Transverse colon (tissue), 4 donors: ENCODE data around the gene ARMH2. TPM values are rescaled to one million over a fixed set of nuclear protein-coding genes. Genes with fewer than 3 reads are reported as not detected.

ENCODE experiments used
- DNase-seq: peaks from one replicate; pipeline ENCODE4 v3.0.0-alpha.2; 2019
- H3K27ac ChIP-seq, 4 donors: fragments of 200-600 bp; sonication (generic); 2 replicates each; pipeline ENCODE4 v1.5.1; 2016 to 2018; ENCODE audit warnings: inconsistent platforms in 4 of 4
- H3K27me3 ChIP-seq: fragments of 200-600 bp; sonication (generic); 2 replicates; pipeline ENCODE4 v1.5.1; 2017; ENCODE audit warnings: inconsistent platforms
- H3K36me3 ChIP-seq, 4 donors: fragments of 200-600 bp; sonication (generic); 2 replicates each; pipeline ENCODE4 v1.5.1; 2017 to 2019; ENCODE audit warnings: inconsistent platforms in 4 of 4
- H3K4me1 ChIP-seq, 4 donors: fragments of 200-600 bp; sonication (generic); 2 replicates each; pipeline ENCODE4 v1.5.1; 2017 to 2020; ENCODE audit warnings: inconsistent platforms in 4 of 4
- H3K4me3 ChIP-seq, 4 donors: fragments of 200-600 bp; sonication (generic); 1 replicate in 1 of 4; 2 replicates in 3 of 4; pipeline versions ENCODE4 v1.5.1 to v1.6.1; 2017 to 2019; ENCODE audit warnings: inconsistent platforms in 4 of 4
- H3K9me3 ChIP-seq, 2 donors: fragments of 200-600 bp; sonication (generic); 2 replicates each; pipeline ENCODE4 v1.5.1; 2017 to 2019; ENCODE audit warnings: inconsistent platforms in 2 of 2
- EP300 ChIP-seq: sonication (generic); formaldehyde crosslinking; IDR thresholded peaks from one replicate; pipeline ENCODE4 v1.6.1; 2017; ENCODE audit warnings: antibody characterized with exemption, low read depth
- POLR2A ChIP-seq: fragments of 450-650 bp; IDR thresholded peaks from one replicate; pipeline ENCODE4 v1.6.1; 2016; ENCODE audit warnings: antibody characterized with exemption, mild to moderate bottlenecking, moderate library complexity
- POLR2AphosphoS5 ChIP-seq, 3 donors: sonication (generic); formaldehyde crosslinking; IDR thresholded peaks; one replicate each; pipeline ENCODE4 v1.6.1; 2016; ENCODE audit warnings: antibody characterized with exemption in 3 of 3
- WGBS, 2 donors: methylation state at CpG; one replicate each; pipeline ENCODE4 v1.1.5; 2018; ENCODE audit warnings: low coverage in 1 of 2; 5-methylcytosine and 5-hydroxymethylcytosine counted together
- in situ Hi-C, 4 donors: fragments of 200-750 bp; cut with MboI; loops; one replicate each; pipeline versions ENCODE4 v1.15.0 to v1.15.1; 2017; ENCODE audit warnings: low sequenced_read_pairs in 3 of 4, low pct_ligation_motif_present in 1 of 4, low pct_unique_long_range_greater_than_20kb in 1 of 4
- intact Hi-C: fragments of 100-400 bp; cut with DNase I; formaldehyde crosslinking; loops from one replicate; pipeline ENCODE4 v1.15.1; 2023; ENCODE audit warnings: low total_unique reads
- total RNA-seq, 4 donors: library from RNA; depleted of rRNA; stranded (reverse); fragments of >200 nt; gene quantifications; one replicate each; pipeline ENCODE4 v1.1.0, GENCODE V29; 2016
- TF ChIP-seq, protein P1 (sequence below), 5 experiments: fragments of 200-600 bp in 3 of 5; fragments of 450-650 bp in 2 of 5; sonication (generic) in 3 of 5; IDR thresholded peaks; 1 replicate in 2 of 5; 2 replicates in 3 of 5; pipeline ENCODE4 v1.5.1; 2016 to 2017; ENCODE audit warnings: antibody characterized with exemption in 5 of 5, inconsistent platforms in 3 of 5, mild to moderate bottlenecking in 2 of 5, moderate library complexity in 1 of 5

ARMH2 gene
- total RNA-seq, 4 donors from 2014 or later = not detected

DNA sequence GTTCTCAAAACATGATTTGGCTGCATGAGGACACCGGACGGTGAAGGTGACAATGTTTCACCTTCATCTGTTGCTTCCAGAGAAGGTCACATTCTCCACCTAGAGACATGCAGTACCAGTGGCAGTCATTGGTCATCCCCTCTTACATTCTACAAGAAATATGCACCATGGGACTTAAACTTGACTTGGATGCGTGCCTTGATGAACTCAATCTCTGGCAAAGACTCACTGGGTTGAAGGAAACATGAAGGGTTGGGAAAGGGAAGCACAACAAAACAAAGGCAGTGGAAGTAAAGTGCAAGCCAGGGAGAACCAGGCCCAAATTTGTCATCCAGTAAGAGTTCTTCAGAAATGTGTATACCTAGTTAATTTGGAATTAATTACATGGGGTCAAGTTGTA, 39.4 kb upstream of the ARMH2 start:
- H3K36me3 ChIP-seq = no peaks in the 10 kb centered on the region
- TF ChIP-seq, protein P1, sequence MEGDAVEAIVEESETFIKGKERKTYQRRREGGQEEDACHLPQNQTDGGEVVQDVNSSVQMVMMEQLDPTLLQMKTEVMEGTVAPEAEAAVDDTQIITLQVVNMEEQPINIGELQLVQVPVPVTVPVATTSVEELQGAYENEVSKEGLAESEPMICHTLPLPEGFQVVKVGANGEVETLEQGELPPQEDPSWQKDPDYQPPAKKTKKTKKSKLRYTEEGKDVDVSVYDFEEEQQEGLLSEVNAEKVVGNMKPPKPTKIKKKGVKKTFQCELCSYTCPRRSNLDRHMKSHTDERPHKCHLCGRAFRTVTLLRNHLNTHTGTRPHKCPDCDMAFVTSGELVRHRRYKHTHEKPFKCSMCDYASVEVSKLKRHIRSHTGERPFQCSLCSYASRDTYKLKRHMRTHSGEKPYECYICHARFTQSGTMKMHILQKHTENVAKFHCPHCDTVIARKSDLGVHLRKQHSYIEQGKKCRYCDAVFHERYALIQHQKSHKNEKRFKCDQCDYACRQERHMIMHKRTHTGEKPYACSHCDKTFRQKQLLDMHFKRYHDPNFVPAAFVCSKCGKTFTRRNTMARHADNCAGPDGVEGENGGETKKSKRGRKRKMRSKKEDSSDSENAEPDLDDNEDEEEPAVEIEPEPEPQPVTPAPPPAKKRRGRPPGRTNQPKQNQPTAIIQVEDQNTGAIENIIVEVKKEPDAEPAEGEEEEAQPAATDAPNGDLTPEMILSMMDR (IDR thresholded peaks at IDR 0.05) = no peak
- TF ChIP-seq POLR2A = no peak
- no peak for TF ChIP-seq POLR2AphosphoS5 (IDR thresholded peaks at IDR 0.05)
- TF ChIP-seq EP300 = no peak
- no peaks in the 10 kb centered on the region for H3K4me1 ChIP-seq
- H3K27ac ChIP-seq = no peak overlapping the region
- in situ Hi-C loops (no loop called here), intact Hi-C loops (no loop called here)
- WGBS, 2 donors = 60 to 95% methylated on average over 1 to 3 of the region's 3 CpGs
- DNase-seq = no peak
- H3K4me3 ChIP-seq = no peak overlapping the region
- no peaks in the 10 kb centered on the region for H3K27me3 ChIP-seq
- H3K9me3 ChIP-seq = no peaks in the 10 kb centered on the region

GRCh38 chr6:24836109-24836508, 37.4 kb upstream of the ARMH2 start:
- no peaks in the 10 kb centered on the region for H3K36me3 ChIP-seq
- no peak overlapping the region for H3K4me3 ChIP-seq
- in situ Hi-C loops = no loop called here
- no peak for TF ChIP-seq POLR2A
- TF ChIP-seq, protein P1 (IDR thresholded peaks at IDR 0.05) = no peak
- TF ChIP-seq POLR2AphosphoS5 (IDR thresholded peaks at IDR 0.05) = no peak
- TF ChIP-seq EP300 = no peak
- no peaks in the 10 kb centered on the region for H3K4me1 ChIP-seq
- no peak for DNase-seq
- intact Hi-C loops = no loop called here
- no peak overlapping the region for H3K27ac ChIP-seq
- no peaks in the 10 kb centered on the region for H3K27me3 ChIP-seq
- 71 to 76% methylated on average over 2 of the region's 2 CpGs for WGBS, 2 donors
- H3K9me3 ChIP-seq = no peaks in the 10 kb centered on the region

DNA sequence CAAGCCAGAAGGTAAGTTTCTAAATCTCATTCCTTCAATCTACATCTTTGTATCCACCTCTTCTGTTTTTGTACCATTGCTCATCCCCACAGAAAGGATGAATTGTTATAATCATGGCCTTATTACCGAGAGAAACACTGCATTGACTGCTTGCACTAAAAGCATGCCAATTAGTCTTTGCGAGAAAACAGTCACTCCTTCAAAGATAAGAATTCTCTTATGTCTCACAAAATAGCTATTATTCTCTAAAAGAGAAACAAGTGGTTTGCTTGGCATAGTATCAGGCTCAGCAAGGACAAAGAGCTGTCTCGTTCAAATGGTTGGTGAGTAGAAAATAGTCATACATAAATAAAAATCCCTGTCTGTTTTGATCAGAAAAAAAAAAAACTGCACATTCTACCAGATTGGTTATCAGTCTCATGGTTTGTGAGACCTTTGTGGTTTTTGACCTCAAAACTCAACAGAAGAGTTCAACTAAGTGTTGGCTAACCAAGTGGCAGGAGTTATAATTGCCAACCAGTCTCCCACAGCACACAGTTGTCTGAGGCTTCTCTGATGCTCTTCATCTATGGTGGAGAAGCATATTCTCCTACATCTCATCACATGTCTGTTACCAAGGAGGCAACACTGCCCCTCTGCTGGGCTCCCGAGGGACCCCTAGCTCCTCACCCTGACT, 35.1 kb upstream of the ARMH2 start:
- H3K27ac ChIP-seq = no peak overlapping the region
- WGBS, 2 donors = 90 to 93% methylated on average over 4 of the region's 4 CpGs
- H3K36me3 ChIP-seq = no peaks in the 10 kb centered on the region
- in situ Hi-C loops = no loop called here
- no peak overlapping the region for H3K4me3 ChIP-seq
- no peak for DNase-seq
- intact Hi-C loops = no loop called here
- TF ChIP-seq EP300 (no peak), POLR2A (no peak), POLR2AphosphoS5 (IDR thresholded peaks at IDR 0.05) (no peak)
- TF ChIP-seq, protein P1 (IDR thresholded peaks at IDR 0.05) = no peak
- H3K4me1 ChIP-seq = no peaks in the 10 kb centered on the region
- no peaks in the 10 kb centered on the region for H3K9me3 ChIP-seq
- no peaks in the 10 kb centered on the region for H3K27me3 ChIP-seq

DNA sequence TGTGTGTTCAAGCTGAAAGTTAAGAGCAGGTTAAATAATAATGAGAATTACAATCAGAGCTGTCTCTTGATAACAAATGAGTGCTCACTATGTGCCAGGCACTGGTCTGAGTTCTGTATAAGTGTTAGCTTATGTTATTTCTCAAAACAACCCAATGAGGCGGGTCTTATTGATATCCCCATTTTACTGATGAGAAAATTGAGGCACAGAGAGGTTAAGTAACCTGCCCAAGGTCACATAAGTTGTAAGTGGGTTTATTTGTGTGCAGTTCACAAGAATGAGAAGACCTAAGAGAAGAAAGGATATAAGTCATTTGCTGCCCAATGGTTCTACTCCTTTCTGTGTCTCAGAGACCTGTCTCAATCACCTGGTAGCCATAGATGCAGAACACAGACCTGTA, 34.1 kb upstream of the ARMH2 start:
- Histone ChIP-seq H3K27ac (no peak overlapping the region), H3K4me3 (no peak overlapping the region), H3K27me3 (no peaks in the 10 kb centered on the region), H3K4me1 (no peaks in the 10 kb centered on the region), H3K36me3 (no peaks in the 10 kb centered on the region), H3K9me3 (no peaks in the 10 kb centered on the region)
- DNase-seq = no peak
- TF ChIP-seq POLR2A (no peak), POLR2AphosphoS5 (IDR thresholded peaks at IDR 0.05) (no peak), EP300 (no peak)
- TF ChIP-seq, protein P1 (IDR thresholded peaks at IDR 0.05) = no peak
- in situ Hi-C loops (no loop called here), intact Hi-C loops (no loop called here)
- 88 to 100% methylated on average over 1 of the region's 1 CpG for WGBS, 2 donors
